HuH-7 (cell line): ENCODE measurements around the gene KRTAP5-1.
A peak's percentile ranks its signal among the peaks of the same experiment; 100 is the strongest.

Experiments
- DNase-seq: peaks from one replicate; pipeline ENCODE4 v3.0.0; 2011; ENCODE audit warnings: low spot score

The KRTAP5-1 gene

GRCh38 chr11:1560649-1561251 is 24.3 kb downstream of the KRTAP5-1 start:
- no peak for DNase-seq

- no peak for DNase-seq
Measured at GRCh38 chr11:1560002-1560648, 25.0 kb downstream of the KRTAP5-1 start.

GRCh38 chr11:1559111-1559951 is 25.8 kb downstream of the KRTAP5-1 start:
- no peak for DNase-seq

GRCh38 chr11:1558775-1559110 is 26.3 kb downstream of the KRTAP5-1 start:
- DNase-seq, result no peak

- DNase-seq, result no peak
Measured at GRCh38 chr11:1557904-1558774, 26.9 kb downstream of the KRTAP5-1 start.

GRCh38 chr11:1557051-1557884 is 27.8 kb downstream of the KRTAP5-1 start:
- no peak for DNase-seq

GRCh38 chr11:1556278-1556902 is 28.7 kb downstream of the KRTAP5-1 start:
- no peak for DNase-seq

GRCh38 chr11:1555713-1556153 is 29.4 kb downstream of the KRTAP5-1 start:
- DNase-seq, result no peak

- no peak for DNase-seq
Measured at GRCh38 chr11:1554981-1555712, 29.9 kb downstream of the KRTAP5-1 start.

- DNase-seq, result no peak
Measured at GRCh38 chr11:1553808-1554594, 31.1 kb downstream of the KRTAP5-1 start.

GRCh38 chr11:1549338-1550330 is 35.4 kb downstream of the KRTAP5-1 start:
- DNase-seq, result no peak

- DNase-seq, result peak; percentile 69
Measured at GRCh38 chr11:1548221-1549070, 36.6 kb downstream of the KRTAP5-1 start.

GRCh38 chr11:1547467-1548098 is 37.5 kb downstream of the KRTAP5-1 start:
- DNase-seq, result no peak

- DNase-seq, result peak; percentile 87
Measured at GRCh38 chr11:1546536-1547466, 38.3 kb downstream of the KRTAP5-1 start.

GRCh38 chr11:1546077-1546535 is 39.0 kb downstream of the KRTAP5-1 start:
- DNase-seq, result no peak
